H1 (cell line): ENCODE results near the gene TNFRSF8. TPM values are rescaled to one million over a fixed set of nuclear protein-coding genes. Genes with fewer than 3 reads are reported as not detected.

Experiments used
- BCL11A ChIP-seq, 2 experiments: IDR thresholded peaks; one replicate each; pipeline ENCODE4 v1.6.1; 2011; ENCODE audit warnings: low read depth in 2 of 2, low read length in 2 of 2, mild to moderate bottlenecking in 2 of 2
- CREB1 ChIP-seq: IDR thresholded peaks from 2 replicates; pipeline ENCODE4 v1.6.1; 2012; ENCODE audit warnings: inconsistent platforms
- GABPA ChIP-seq: IDR thresholded peaks from 2 replicates; pipeline ENCODE4 v1.6.1; 2011; ENCODE audit warnings: mild to moderate bottlenecking, low read length, moderate library complexity, borderline replicate concordance; ENCODE audit not compliant: insufficient read depth
- polyA plus RNA-seq, 7 experiments: library from polyadenylated mRNA; depleted of rRNA in 3 of 7; stranded (reverse) in 5 of 7; unstranded in 2 of 7; fragments of >200 nt in 5 of 7; fragments of 200-250 nt in 2 of 7; gene quantifications; 1 replicate in 5 of 7; 2 replicates in 1 of 7; 4 replicates in 1 of 7; pipeline versions ENCODE4 v1.2.1 to v1.2.3, GENCODE V29; 2011 to 2013; ENCODE audit warnings: missing spikeins in 2 of 7, mixed read lengths in 2 of 7
- total RNA-seq: library from RNA; stranded (reverse); fragmentation: NEBNext Ultra II Directional; extraction: Animal tissue kit (Norgen Biotek cat#: 25700); gene quantifications from 2 replicates; pipeline ENCODE4 v1.2.1, GENCODE V29; 2021

TNFRSF8 gene
- total and polyA plus RNA-seq, 2 of the 8 experiments (the other 6 are each of a cell fraction or from before 2014, with no cell fraction given) = 23.2 to 32.7 TPM

- TF ChIP-seq GABPA = no peak
- no peak for TF ChIP-seq CREB1
- no peak for TF ChIP-seq BCL11A (IDR thresholded peaks at IDR 0.05; ENCODE audit: low read depth in 2 of 2, low read length in 2 of 2)
Measured at GRCh38 chr1:12150456-12151200, 87.5 kb downstream of the TNFRSF8 start (continued).
